ENCODE results near the gene FAM204A. TPM values are rescaled to one million over a fixed set of nuclear protein-coding genes. Genes with fewer than 3 reads are reported as not detected.

Gene FAM204A
- total RNA-seq, 5 donors from 2014 or later (not counting 1 experiment from before 2014, with no cell fraction given), result 57.1 to 63.3 (median 58.0) TPM

GRCh38 chr10:118251791-118252190 is 90.3 kb downstream of the FAM204A start:
- peaks cover 11 to 42% of the 10 kb centered on the region in 2 experiments for H3K27me3 ChIP-seq (replicated peaks in 1 of 2; ENCODE audit: control insufficient read depth in 2 of 2, extremely low read depth in 1 of 2, insufficient read depth in 2 of 2, low read length in 1 of 2)
- no peaks in the 10 kb centered on the region for H3K36me3 Mint-ChIP-seq
- 84% methylated on average over 5 of the region's 7 CpGs for WGBS (ENCODE audit: insufficient coverage)
- no peak for ATAC-seq (replicated peaks in 1 of 4)
- H3K27me3 Mint-ChIP-seq, result peaks cover 61 to 66% of the 10 kb centered on the region in 2 donors
- no peaks in the 10 kb centered on the region for H3K9me3 Mint-ChIP-seq
- ChIA-PET POLR2A (no interaction called here), CTCF (interaction anchor here in 1 of 2 donors (0.5 kb wide), 1 partner anchor 452 kb away, joined by 3 read pairs; no protein-coding TSS in a partner anchor)
- no peak for DNase-seq
- no peaks in the 10 kb centered on the region for H3K36me3 ChIP-seq (ENCODE audit: control insufficient read depth in 2 of 2, extremely low read depth in 1 of 2, insufficient read depth in 1 of 2, low read length in 1 of 2)
- H3K4me3 ChIP-seq (ENCODE audit: control insufficient read depth in 1 of 2, extremely low read depth in 1 of 2, low read length in 1 of 2), result no peak overlapping the region
- no peak overlapping the region for H3K4me3 Mint-ChIP-seq
- H3K27ac Mint-ChIP-seq, result no peak overlapping the region
- H3K9me3 ChIP-seq, result no peaks in the 10 kb centered on the region
- no peaks in the 10 kb centered on the region for H3K4me1 ChIP-seq (ENCODE audit: control insufficient read depth in 1 of 2, extremely low read depth in 1 of 2, insufficient read depth in 2 of 2, low read length in 2 of 2)
- no peak overlapping the region for H3K27ac ChIP-seq (ENCODE audit: low read length)
- no peaks in the 10 kb centered on the region for H3K4me1 Mint-ChIP-seq

GRCh38 chr10:118249714-118250113 is 92.4 kb downstream of the FAM204A start:
- ChIA-PET CTCF (no interaction called here), POLR2A (no interaction called here)
- ATAC-seq (replicated peaks in 1 of 4) (no peak), DNase-seq (no peak)
- Mint-ChIP-seq H3K4me1 (no peaks in the 10 kb centered on the region), H3K36me3 (no peaks in the 10 kb centered on the region), H3K9me3 (no peaks in the 10 kb centered on the region), H3K4me3 (no peak overlapping the region), H3K27ac (no peak overlapping the region), H3K27me3 (peaks cover 63 to 70% of the 10 kb centered on the region in 2 donors)
- no peak overlapping the region for H3K4me3 ChIP-seq (ENCODE audit: control insufficient read depth in 1 of 2, extremely low read depth in 1 of 2, low read length in 1 of 2)
- no peaks in the 10 kb centered on the region for H3K36me3 ChIP-seq (ENCODE audit: control insufficient read depth in 2 of 2, extremely low read depth in 1 of 2, insufficient read depth in 1 of 2, low read length in 1 of 2)
- H3K27me3 ChIP-seq (replicated peaks in 1 of 2; ENCODE audit: control insufficient read depth in 2 of 2, extremely low read depth in 1 of 2, insufficient read depth in 2 of 2, low read length in 1 of 2), result peaks cover 16 to 54% of the 10 kb centered on the region in 2 experiments
- no peaks in the 10 kb centered on the region for H3K9me3 ChIP-seq
- H3K27ac ChIP-seq (ENCODE audit: low read length), result no peak overlapping the region
- H3K4me1 ChIP-seq (ENCODE audit: control insufficient read depth in 1 of 2, extremely low read depth in 1 of 2, insufficient read depth in 2 of 2, low read length in 2 of 2), result no peaks in the 10 kb centered on the region
